C4-2B (cell line): ENCODE results near the gene USP49.

Experiments
- H3K27ac ChIP-seq: fragments of 450-650 bp; 2 replicates; pipeline ENCODE4 v1.5.1; 2017
- CTCF ChIP-seq: fragments of 450-650 bp; conservative IDR thresholded peaks from 2 replicates; pipeline ENCODE4 v1.5.1; 2017; ENCODE audit warnings: mild to moderate bottlenecking
- ZFX ChIP-seq: fragments of 450-650 bp; IDR thresholded peaks from 2 replicates; pipeline ENCODE4 v1.6.1; 2017

The USP49 gene

GRCh38 chr6:41836660-41837052, 58.5 kb downstream of the USP49 start:
- no peak overlapping the region for H3K27ac ChIP-seq
- no peak for TF ChIP-seq ZFX
- no peak for TF ChIP-seq CTCF

- no peak overlapping the region for H3K27ac ChIP-seq
- TF ChIP-seq CTCF (no peak), ZFX (no peak)
Measured at GRCh38 chr6:41836022-41836659, 59.0 kb downstream of the USP49 start.

GRCh38 chr6:41832263-41832662, 62.9 kb downstream of the USP49 start:
- no peak for TF ChIP-seq CTCF
- no peak for TF ChIP-seq ZFX
- H3K27ac ChIP-seq: no peak overlapping the region

GRCh38 chr6:41826343-41827022, 68.7 kb downstream of the USP49 start:
- no peak for TF ChIP-seq ZFX
- no peak for TF ChIP-seq CTCF
- no peak overlapping the region; the same call in 1 of the 2 replicates for H3K27ac ChIP-seq

GRCh38 chr6:41824571-41825569, 70.3 kb downstream of the USP49 start:
- peak overlapping the region; percentile 55 for H3K27ac ChIP-seq
- no peak for TF ChIP-seq ZFX
- TF ChIP-seq CTCF: no peak

GRCh38 chr6:41823178-41823577, 72.0 kb downstream of the USP49 start:
- peak overlapping the region; percentile 32; the same call in 1 of the 2 replicates for H3K27ac ChIP-seq
- TF ChIP-seq ZFX (no peak), CTCF (no peak)

- TF ChIP-seq CTCF (no peak), ZFX (no peak)
- H3K27ac ChIP-seq: no peak overlapping the region
Measured at GRCh38 chr6:41822021-41822420, 73.2 kb downstream of the USP49 start.
